Measurements from ENCODE around the gene CYP46A1. TPM values are rescaled to one million over a fixed set of nuclear protein-coding genes. Genes with fewer than 3 reads are reported as not detected.

CYP46A1 gene
- total RNA-seq, 1 experiment from 2014 or later, result not detected

DNA sequence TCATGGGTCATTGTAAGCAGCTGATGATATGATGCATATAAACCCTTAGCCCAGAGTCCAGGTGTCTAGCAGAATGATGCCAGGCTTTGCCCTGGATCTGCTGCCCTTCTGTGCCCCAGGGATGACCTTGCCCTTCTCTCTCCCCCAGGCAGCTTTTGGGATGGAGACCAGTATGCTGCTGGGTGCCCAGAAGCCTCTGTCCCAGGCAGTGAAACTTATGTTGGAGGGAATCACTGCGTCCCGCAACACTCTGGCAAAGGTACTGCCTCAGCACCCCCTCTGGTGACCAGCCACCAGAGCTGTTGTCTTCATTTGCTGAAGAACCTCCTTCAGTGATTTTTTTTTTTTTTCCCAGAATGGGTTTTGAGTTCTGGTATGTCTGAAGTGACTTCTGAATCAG lies 23.3 kb downstream of the CYP46A1 start:
- no peak for DNase-seq (ENCODE audit: low read depth)

DNA sequence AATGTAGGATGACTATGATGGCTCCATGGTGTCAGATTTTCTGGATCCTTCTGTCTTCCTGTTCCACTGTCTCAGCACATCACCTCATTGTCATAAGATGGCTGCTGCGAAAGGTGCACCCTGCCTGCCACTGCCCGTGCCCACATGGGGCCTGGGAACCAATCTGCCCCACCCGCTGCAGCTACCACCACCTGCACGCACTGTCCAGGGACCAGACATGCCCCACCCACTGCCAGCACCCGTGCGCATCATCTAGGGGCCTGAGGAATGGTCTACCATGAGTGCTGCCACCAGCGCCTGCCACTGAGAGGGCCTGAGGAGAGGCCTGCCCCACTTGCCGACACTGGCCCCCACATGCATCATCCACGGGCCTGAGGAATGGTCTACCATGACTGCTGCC lies 23.8 kb downstream of the CYP46A1 start:
- no peak for DNase-seq (ENCODE audit: low read depth)

DNA sequence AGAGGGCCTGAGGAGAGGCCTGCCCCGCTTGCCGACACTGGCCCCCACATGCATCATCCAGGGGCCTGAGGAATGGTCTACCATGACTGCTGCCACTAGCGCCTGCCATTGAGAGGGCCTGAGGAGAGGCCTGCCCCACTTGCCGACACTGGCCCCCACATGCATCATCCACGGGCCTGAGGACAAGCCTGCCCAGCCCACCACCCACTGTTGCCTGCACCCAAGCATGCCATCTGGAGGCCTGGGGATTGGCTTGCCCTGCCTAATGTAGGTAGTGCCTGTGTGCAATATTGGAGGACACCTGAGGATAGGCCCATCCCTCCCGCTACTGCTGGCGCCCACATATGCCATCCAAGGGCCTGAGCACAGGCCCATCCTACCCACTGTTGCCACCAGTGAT lies 24.4 kb downstream of the CYP46A1 start:
- DNase-seq (ENCODE audit: low read depth), result no peak

DNA sequence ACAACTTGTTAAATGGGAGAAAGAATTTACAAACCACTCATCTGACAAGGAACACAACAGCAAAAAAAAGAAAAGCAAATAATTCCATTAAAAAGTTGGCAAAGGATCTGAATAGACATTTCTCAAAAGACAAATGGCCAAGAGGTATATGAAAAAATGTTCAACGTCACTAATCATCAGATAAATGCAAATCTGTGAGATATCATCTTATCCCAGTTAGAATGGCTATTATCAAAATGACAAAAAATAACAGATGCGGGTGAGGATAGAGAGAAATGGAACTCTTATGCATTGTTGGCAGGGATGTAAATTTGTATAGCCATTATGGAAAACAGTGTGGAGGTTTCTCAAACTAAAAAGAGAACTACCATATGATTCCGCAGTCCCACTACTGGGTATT lies 29.9 kb downstream of the CYP46A1 start:
- no peak for DNase-seq (ENCODE audit: low read depth)

DNA sequence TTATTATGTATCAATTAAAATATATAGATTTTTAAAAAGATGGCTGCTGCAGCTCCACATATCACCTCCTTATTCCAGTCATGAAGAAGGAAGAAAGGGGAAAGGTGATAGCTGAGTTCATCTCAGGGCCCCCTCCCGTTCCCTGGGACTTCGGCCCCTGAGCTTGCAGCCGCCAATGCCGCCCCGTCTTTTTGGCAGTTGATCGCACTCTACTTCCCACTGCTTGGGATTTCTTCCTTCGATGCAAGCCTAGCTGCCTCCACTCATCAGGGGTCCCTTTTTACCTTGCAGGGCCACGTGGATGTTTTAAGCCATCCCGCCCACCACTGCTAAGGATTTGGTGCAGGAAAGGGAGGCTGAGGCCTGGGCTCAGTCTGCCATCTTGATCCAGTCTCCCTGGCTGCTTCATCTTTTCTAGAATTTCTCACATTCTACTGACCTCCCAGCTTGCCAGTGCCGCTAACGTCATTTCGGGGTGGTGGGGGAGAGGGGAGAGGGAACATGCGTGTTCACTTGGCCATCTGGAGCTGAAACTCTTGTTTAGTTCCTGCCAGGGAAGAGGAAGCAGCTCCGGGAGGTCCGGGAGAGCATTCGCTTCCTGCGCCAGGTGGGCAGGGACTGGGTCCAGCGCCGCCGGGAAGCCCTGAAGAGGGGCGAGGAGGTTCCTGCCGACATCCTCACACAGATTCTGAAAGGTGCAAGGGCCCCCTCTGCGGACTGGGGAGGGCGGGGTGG lies 31.3 kb downstream of the CYP46A1 start:
- no peak for DNase-seq (ENCODE audit: low read depth)

DNA sequence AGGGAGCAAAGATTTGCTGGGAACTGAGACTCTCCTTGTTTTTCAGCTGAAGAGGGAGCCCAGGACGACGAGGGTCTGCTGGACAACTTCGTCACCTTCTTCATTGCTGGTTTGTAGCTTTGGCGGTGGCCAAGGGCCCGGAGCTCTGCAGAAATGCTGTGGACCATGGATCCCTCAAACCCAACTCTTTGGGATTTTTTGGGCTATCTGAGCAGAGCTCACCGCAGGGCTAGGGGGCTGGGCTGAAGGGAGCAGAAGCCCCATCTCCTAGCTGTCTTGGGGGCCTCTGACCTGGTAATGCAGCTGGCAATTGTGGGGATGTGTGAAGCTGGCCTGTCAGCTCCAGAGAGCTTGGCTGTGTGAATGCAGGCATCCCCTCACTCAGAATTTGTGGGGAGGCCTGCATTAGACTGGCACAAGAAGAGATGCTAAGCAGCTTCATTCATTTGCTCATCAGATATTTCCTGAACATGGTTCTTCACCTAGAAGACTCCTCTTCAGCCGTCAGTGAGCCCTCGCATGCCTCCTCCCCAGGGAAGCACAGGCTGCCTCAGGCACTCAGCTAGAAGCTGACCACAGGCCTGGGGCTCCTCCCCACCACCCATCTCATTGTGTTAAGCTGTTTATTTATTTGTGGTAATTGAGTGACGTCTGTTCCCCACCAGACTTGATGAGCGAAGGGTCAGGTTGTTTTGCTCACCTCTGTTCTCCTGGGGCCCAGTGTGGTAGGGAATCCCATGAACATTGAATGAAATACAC lies 32.2 kb downstream of the CYP46A1 start:
- no peak for DNase-seq (ENCODE audit: low read depth)

DNA sequence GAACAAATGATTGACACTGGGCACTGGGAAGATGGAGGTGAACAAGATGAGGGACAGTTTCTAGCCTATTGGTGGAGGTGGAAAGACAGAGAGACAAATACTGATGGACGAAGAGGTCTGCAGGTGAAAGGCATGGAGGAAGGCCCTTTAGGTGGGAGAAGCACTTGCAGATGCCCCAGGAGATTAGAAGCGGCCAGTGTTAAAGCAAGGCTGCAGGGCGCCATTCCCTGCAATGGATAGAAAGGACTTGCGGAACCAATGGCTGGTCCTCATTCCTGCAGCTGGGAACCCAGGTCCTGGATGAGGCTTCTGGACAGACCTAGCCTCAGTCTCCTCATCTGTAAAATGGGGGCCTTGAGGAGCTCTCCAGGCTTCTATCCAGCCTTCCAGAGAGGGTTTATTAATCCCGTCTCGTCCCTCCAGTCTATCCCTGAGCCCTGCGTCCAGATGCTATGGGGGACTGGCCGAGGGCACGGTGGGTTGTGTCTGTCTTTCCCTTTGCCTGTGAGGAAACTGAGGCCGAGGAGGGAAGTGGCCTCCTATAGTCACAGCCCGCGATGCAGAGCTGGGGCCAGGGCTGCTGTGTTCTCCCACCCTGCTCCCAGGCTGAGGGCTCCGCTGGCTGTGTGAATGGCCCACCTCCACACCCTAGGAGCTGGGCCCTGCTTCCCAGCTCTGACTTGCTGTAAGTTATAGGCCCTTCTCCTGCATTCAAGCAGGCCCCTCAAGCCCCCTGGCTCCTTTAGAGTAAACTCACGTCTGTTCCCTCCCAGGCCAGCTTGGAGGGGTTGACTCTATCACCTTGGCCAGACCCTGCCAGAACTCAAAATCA lies 33.0 kb downstream of the CYP46A1 start:
- no peak for DNase-seq (ENCODE audit: low read depth)

DNA sequence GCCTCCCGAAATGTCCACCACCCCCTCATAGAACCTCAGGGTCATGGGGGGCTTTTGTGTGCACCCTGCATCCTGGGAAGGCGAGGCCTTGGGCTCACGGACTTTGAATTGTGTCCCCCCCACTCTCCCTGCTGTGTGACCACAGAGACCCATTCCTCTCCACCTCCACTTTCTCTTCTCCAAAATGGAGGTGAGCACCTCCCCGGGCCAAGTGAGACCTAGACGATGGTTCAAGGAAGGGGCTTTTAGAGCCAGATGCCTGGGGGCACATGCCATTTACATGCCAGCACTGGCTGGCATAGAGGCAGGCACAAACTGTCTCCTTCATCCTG lies 33.5 kb downstream of the CYP46A1 start:
- DNase-seq (ENCODE audit: low read depth), result no peak

DNA sequence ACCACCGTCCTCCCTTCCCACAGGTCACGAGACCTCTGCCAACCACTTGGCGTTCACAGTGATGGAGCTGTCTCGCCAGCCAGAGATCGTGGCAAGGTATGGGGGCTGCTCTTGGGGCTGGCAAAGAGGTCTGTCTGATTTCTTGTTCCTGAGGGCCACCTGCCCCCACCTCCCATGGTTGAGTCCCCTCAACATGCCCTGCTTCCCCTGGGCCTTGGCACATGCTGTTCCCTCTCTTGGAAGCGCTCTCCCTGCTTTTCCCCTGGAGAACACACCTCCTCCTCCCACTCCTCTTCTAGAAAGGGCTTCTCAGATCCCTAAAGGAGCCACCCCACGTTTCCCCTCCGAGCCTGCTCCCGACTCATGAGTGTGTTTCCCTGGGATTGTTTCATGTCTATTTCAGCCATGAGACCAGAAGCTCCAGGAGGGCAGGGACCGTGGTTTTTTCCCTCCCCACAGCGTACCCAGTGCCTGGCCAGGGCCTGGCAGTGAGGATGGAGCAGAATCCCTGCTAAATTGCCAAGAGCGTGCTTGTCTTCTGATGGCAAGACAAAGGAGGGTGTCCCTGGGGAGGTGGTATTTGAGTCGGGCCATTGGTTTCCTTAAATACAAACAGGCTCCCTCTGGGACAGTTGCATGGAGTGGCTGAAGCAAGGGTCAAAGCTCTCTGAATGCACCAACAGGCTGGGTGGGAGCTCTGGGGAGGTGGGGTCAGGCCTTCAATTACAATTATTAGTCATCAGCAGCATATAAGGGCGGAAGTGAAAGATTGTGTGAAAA lies 34.1 kb downstream of the CYP46A1 start:
- DNase-seq (ENCODE audit: low read depth), result no peak

DNA sequence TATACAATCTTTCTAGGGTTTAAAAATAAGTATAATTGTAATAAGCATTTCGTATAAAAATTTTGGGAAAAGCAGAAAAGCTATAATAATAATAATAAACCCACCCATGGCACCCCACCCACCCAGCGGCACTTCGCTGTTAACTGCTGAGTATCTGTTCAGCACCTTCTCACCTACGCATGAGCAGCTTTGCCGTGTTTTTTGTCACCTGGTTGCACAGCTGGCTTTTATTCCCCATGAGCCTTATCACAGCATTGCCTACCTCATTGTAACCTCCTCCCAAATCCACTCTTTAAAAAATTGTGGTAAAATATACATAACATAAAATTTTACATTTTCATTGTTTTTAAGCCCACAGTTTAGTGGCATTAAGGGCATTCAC lies 34.7 kb downstream of the CYP46A1 start:
- DNase-seq (ENCODE audit: low read depth), result no peak

DNA sequence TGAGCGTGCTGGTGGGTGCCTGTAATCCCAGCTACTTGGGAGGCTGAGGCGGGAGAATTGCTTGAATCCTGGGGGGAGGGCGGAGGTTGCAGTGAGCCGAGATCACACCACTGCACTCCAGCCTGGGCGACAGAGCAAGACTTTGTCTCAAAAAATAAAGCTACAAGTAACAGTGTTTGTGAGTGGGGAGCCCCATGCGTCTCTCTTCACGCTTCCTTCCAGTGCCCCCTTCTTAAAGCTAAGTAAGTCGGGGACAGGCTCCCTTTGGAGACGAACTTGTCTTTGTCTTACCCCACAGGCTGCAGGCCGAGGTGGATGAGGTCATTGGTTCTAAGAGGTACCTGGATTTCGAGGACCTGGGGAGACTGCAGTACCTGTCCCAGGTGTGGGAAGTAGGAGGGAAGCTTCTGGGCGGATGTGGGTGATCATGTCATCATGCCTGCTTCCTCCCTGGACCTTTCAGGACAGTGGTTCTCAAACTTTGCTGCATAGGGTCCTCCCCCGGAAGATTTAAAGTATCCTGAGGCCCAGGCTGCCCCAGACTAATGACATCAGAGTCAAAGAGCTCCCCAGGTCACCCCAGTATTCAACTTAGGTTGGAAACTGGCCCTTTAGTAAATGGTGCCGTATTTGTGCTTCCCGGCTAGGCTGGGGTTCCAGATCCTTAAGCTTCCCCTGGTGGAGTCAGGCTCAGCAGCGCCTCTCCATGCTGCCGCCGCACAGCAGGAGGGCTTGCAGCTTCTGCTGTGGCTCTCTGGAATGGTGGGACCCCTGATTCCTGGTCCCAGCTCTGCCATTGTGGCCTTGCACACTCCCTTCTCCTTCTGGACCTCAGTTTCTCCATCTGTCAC lies 37.1 kb downstream of the CYP46A1 start:
- no peak for DNase-seq (ENCODE audit: low read depth)

DNA sequence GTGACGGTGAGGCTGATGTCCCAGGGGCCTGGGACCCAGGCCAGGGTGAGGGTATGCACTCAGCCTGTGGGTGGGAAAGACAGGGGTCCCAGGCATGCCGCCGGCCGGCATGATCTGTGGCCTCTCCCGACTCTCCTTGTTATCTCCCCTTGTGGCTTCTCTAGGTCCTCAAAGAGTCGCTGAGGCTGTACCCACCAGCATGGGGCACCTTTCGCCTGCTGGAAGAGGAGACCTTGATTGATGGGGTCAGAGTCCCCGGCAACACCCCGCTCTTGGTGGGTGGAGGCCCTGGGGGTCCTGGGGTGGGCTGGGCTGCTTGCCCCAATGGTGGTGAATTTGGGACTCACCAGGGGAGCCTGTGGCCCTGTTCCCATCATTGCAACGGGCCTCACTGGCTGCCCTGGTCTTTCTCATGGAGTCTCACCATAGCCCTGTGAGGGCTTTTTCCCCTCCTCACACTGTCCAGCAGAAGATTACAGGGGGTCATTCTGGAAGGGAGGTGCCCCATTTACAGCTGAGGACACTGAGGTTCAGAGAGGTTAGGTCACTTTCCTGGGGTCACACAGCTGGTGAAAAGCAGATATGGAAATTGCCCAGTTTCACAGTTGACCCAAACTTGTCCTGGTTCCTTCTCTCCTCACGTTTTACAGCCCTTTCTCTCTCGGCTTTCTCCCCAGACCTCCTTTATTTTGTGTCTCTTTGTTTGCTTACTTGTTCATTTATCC lies 37.9 kb downstream of the CYP46A1 start:
- no peak for DNase-seq (ENCODE audit: low read depth)

DNA sequence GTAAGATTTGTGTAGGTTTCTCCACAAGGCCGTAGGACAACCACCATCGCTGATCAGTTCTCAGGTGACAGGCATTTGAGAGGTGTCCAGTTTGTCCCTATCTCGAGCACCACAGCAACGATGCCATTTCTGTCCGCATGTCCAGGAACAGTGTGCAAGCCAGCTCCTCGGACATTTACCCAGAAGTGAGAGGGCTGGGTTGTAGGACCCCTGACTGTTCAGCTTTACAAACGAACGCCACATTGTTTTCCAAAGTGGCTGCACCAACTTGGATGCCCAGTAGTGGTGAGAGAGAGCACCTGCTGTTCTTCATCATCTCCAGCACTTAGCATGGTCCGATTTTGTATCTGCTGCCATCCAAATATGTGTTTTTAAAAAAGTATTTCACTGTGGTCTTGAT lies 38.6 kb downstream of the CYP46A1 start:
- DNase-seq (ENCODE audit: low read depth), result no peak

DNA sequence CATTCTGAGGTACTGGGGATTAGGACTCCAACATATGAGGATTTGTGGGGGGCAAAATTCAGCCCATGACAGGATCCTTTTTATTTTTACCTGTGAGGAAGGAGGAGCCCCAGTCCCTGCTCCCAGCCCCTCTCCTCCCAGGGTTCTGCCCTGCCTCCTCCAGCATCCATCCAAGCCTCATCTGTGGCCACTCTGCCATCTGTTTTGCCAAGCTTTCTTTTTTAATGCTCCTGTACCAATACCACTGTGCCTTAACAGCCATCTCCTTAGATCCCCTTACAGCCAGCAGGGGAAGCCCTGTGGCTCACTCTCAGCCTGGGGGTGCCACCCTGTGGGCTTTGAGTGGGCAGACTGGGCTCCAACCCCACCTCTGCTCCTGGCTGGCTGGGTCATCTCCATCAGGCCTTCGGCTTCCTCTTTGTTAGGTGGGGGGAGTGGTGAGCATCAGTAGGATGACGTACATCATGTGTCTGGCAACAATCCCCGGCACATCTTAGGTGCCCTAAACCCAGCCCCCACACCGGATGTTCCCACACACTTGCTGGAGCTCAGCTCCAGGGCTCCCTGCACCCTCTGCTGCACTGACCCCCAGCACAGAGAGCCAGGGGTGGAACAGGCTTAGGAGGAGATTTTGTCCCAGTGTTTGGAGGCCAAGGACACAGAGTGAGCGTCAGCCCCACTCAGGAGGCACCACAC lies 40.2 kb downstream of the CYP46A1 start:
- peak; percentile 55 for DNase-seq (ENCODE audit: low read depth)

DNA sequence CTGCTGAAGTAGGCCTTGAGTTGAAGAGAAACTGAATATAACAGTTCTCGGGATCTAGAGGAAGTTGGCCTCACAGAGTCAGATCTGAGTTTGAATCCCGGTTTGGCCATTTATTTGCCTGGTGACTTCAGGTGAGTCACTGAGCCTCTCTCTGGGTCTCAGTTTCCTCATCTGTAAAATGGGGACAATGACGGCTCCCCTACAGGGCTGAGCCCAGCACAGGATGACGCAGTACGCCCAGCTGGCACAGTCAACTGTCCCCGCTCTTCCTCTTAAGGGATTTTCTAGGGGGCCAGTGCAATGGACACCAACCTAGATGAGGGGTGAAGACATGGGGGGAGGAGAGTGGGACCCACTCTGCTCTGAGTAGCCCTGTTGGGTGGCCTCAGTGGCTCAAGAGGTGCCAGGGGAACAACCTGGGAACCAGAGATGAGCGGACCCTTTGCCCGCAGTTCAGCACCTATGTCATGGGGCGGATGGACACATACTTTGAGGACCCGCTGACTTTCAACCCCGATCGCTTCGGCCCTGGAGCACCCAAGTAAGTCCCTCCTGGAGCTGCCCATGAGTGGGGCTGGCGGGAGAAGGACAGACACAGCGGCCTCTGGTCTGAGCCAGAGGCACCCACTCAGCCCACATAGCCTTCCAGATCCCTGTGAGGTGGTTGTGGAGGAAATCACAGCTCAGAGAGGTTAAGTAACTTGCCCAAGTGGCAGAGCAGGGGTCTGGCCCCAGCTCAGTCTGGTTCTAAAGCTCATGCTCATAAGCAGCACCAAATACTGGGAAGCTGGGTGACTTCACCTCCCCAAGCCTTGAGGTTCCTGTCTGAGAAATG lies 41.1 kb downstream of the CYP46A1 start:
- DNase-seq (ENCODE audit: low read depth), result no peak

DNA sequence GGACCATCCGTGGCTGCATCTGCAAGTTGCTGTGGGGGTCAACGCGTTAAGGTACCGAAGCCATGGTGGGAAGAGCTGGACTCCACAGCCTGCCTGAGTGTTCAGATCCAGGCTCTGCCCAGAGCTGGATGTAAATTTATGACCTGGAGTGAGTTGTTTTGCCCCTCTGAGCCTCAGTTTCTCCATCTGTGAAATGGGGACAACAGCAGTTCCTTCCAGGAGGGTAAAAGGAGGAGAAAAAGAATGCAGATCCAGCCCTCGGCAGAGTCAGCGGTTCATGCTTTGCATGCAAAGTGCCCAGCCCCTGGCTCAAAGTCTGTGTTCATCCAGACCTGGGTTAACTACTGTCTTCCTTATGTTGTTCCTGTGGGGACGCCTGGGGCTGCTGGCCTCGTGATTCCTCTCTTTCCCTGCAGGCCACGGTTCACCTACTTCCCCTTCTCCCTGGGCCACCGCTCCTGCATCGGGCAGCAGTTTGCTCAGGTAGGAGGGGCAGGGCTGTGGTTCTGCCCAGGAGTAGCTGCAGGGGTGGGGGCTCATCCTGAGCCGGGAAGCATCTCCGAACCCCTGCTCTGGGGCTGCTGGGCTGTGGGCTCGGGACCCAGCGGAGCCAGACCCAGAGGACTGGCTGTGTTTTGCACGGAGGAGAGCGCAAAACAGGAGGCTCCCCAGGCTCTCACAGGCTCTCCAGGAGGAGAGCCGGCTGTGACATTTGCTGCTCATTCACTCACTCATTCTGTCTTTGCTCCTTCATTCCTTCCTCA lies 41.9 kb downstream of the CYP46A1 start:
- DNase-seq (ENCODE audit: low read depth), result no peak

DNA sequence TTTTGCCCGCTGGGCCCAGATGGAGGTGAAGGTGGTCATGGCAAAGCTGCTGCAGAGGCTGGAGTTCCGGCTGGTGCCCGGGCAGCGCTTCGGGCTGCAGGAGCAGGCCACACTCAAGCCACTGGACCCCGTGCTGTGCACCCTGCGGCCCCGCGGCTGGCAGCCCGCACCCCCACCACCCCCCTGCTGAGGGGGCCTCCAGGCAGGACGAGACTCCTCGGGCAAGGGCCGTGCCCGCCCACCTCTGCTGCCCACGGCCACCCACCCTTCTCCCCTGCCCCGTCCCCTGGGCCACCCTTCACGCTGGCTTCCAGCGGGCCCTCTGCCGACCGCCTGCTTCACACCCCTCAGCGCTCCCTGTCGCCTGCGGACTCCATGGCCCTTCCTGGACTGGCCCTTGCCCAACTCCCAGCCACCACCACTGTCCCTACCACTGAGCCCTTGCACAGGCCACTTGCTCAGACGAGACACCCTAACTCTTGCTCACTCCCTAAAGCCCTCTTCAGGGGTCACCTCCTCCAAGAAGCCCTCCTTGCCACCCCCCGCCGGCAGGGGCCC lies 42.5 kb downstream of the CYP46A1 start:
- DNase-seq (ENCODE audit: low read depth), result no peak
